DOHH2 (cell line): ENCODE results near the gene ATF7IP2.

Experiments
- H3F3A ChIP-seq: fragments of 200-600 bp; sonication (generic), shearing (Covaris generic); 2 replicates; pipeline ENCODE4 v1.6.0; 2016; ENCODE audit warnings: antibody characterized with exemption, mild to moderate bottlenecking; ENCODE audit not compliant: control insufficient read depth, insufficient read depth
- H3K27ac ChIP-seq: fragments of 200-600 bp; sonication (generic); 2 replicates; pipeline ENCODE4 v1.5.1; 2014; ENCODE audit warnings: low read depth, mild to moderate bottlenecking, low read length, moderate library complexity
- H3K27me3 ChIP-seq: fragments of 200-600 bp; sonication (generic); 2 replicates; pipeline ENCODE4 v1.6.1; 2014; ENCODE audit warnings: mild to moderate bottlenecking, low read length, mixed read lengths; ENCODE audit not compliant: control insufficient read depth
- H3K36me3 ChIP-seq: fragments of 200-600 bp; sonication (generic); 2 replicates; pipeline ENCODE4 v1.6.1; 2014; ENCODE audit warnings: mild to moderate bottlenecking, low read length, moderate library complexity, mixed read lengths; ENCODE audit not compliant: control insufficient read depth
- H3K4me1 ChIP-seq: fragments of 200-600 bp; sonication (generic); 2 replicates; pipeline ENCODE4 v1.6.1; 2014; ENCODE audit warnings: mild to moderate bottlenecking, low read length, mixed read lengths; ENCODE audit not compliant: control insufficient read depth
- H3K4me2 ChIP-seq: fragments of 200-600 bp; sonication (generic); 2 replicates; pipeline ENCODE4 v1.6.0; 2014; ENCODE audit warnings: mild to moderate bottlenecking, low read length, moderate library complexity
- H3K4me3 ChIP-seq: fragments of 200-600 bp; sonication (generic); 2 replicates; pipeline ENCODE4 v1.5.1; 2014; ENCODE audit warnings: mild to moderate bottlenecking, low read length, mixed read lengths
- H3K79me2 ChIP-seq: fragments of 200-600 bp; sonication (generic); 2 replicates; pipeline ENCODE4 v1.6.1; 2014; ENCODE audit warnings: mild to moderate bottlenecking, low read length, mixed read lengths; ENCODE audit not compliant: control insufficient read depth
- H3K9me2 ChIP-seq: fragments of 200-600 bp; sonication (generic); replicated peaks from 2 replicates; pipeline ENCODE4 v1.6.1; 2014; ENCODE audit warnings: mild to moderate bottlenecking, low read length, mixed read lengths; ENCODE audit not compliant: control insufficient read depth
- H3K9me3 ChIP-seq: fragments of 200-600 bp; sonication (generic); 2 replicates; pipeline ENCODE4 v1.6.1; 2014; ENCODE audit warnings: antibody characterized with exemption, low read length, mixed read lengths; ENCODE audit not compliant: control insufficient read depth, insufficient read depth
- H4K20me1 ChIP-seq: fragments of 200-600 bp; sonication (generic); 2 replicates; pipeline ENCODE4 v1.6.0; 2014; ENCODE audit warnings: low read depth, mild to moderate bottlenecking, antibody characterized with exemption, low read length, moderate library complexity; ENCODE audit not compliant: control insufficient read depth, insufficient read depth
- EZH2phosphoT487 ChIP-seq: fragments of 200-600 bp; sonication (generic); IDR thresholded peaks from 2 replicates; pipeline ENCODE4 v1.6.1; 2017; ENCODE audit warnings: borderline replicate concordance, mild to moderate bottlenecking, antibody characterized with exemption, low read length, moderate library complexity, mixed read lengths
- TF ChIP-seq, protein P1 (sequence below): fragments of 200-600 bp; sonication (generic); IDR thresholded peaks from one replicate; pipeline ENCODE4 v1.5.1; 2014; ENCODE audit warnings: antibody characterized with exemption, mild to moderate bottlenecking, low read depth, low read length; ENCODE audit not compliant: poor library complexity, severe bottlenecking

Gene ATF7IP2

DNA sequence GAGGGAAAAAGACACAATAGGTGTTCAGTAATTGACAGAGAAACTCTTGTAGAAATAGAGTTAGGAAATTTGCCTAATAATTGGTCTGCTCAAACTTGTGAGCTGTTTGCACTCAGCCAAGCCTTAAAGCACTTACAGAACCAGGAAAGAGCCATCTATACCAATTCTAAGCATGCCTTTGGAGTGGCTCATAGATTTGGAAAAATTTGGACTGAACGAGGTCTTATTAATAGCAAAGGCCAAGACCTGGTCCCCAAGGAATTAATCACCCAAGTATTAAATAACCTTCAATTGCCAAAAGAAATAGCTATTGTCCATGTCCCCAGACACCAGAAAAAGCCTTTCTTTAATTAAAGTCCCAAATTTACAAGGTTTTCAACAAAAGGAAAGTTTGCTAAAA is 104.3 kb downstream of the ATF7IP2 start:
- H3K9me2 ChIP-seq = no peaks in the 10 kb centered on the region
- H3K36me3 ChIP-seq = no peaks in the 10 kb centered on the region
- peaks cover 14% of the 10 kb centered on the region for H3K4me1 ChIP-seq
- no peaks in the 10 kb centered on the region for H3K79me2 ChIP-seq
- H3K27ac ChIP-seq = no peak overlapping the region
- peaks cover 14% of the 10 kb centered on the region; the same call in 1 of the 2 replicates for H3K9me3 ChIP-seq
- no peaks in the 10 kb centered on the region for H3K27me3 ChIP-seq
- no peak overlapping the region for H3K4me2 ChIP-seq
- no peaks in the 10 kb centered on the region for H4K20me1 ChIP-seq
- TF ChIP-seq EZH2phosphoT487 = no peak
- TF ChIP-seq, protein P1, sequence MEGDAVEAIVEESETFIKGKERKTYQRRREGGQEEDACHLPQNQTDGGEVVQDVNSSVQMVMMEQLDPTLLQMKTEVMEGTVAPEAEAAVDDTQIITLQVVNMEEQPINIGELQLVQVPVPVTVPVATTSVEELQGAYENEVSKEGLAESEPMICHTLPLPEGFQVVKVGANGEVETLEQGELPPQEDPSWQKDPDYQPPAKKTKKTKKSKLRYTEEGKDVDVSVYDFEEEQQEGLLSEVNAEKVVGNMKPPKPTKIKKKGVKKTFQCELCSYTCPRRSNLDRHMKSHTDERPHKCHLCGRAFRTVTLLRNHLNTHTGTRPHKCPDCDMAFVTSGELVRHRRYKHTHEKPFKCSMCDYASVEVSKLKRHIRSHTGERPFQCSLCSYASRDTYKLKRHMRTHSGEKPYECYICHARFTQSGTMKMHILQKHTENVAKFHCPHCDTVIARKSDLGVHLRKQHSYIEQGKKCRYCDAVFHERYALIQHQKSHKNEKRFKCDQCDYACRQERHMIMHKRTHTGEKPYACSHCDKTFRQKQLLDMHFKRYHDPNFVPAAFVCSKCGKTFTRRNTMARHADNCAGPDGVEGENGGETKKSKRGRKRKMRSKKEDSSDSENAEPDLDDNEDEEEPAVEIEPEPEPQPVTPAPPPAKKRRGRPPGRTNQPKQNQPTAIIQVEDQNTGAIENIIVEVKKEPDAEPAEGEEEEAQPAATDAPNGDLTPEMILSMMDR = no peak
- no peaks in the 10 kb centered on the region for H3F3A ChIP-seq
- no peak overlapping the region for H3K4me3 ChIP-seq

DNA sequence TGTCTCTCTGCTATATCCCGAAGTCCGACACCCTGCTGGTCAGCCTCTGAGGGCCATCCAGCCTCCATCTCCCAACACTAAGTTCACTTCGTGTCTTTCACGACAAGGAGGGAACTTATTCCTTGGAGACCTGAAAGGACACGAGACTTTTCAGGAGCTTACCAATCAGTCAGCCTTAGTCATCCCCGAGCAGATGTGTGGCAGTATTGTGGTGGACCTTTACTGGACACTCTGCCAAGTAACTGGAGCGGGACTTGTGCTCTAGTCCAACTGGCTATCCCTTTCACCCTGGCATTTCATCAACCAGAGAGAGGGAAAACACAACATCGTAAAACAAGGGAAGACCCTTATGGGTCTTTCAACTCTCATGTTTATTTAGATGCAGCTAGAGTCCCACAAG is 107.4 kb downstream of the ATF7IP2 start:
- Histone ChIP-seq H3K4me3 (no peak overlapping the region), H3F3A (no peaks in the 10 kb centered on the region), H4K20me1 (no peaks in the 10 kb centered on the region), H3K27ac (no peak overlapping the region), H3K4me1 (peaks cover 7% of the 10 kb centered on the region), H3K36me3 (no peaks in the 10 kb centered on the region), H3K79me2 (no peaks in the 10 kb centered on the region), H3K4me2 (no peak overlapping the region), H3K9me2 (no peaks in the 10 kb centered on the region), H3K9me3 (peaks cover 6% of the 10 kb centered on the region; the same call in 1 of the 2 replicates), H3K27me3 (no peaks in the 10 kb centered on the region)
- TF ChIP-seq, protein P1 = no peak
- no peak for TF ChIP-seq EZH2phosphoT487

DNA sequence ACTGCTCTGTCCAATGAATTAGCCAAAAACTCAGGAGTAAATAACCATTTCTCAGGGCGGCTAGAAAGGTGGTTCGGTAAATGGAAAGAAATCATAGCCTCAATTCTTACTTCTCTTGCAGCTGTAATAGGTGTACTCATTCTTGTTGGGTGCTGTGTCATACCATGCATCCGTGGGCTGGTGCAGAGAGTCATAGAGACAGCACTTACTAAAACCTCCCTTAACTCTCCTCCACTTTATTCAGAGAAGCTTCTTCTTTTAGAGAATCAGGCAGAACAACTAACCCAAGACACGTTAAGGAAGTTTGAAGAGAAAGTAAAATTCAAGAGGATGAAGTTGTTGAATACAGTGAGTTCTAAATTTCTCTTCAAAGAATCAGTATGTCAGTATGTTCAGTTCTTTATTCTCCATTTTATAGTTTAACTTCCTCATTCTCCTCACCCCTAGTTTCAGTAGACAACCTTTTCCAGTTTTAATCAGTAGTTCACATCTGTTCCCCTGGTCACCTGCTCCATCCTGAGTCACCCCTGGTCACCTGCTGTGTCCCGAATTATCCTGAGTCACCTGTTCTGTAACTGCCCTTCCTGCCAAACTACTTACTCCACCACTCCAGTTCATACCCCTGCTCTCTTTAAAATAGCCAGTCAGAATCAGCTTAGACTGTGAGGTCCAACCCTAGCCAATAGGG is 108.6 kb downstream of the ATF7IP2 start:
- Histone ChIP-seq H3K36me3 (no peaks in the 10 kb centered on the region), H3F3A (no peaks in the 10 kb centered on the region), H3K4me1 (peaks cover 7% of the 10 kb centered on the region), H4K20me1 (no peaks in the 10 kb centered on the region), H3K27me3 (no peaks in the 10 kb centered on the region), H3K4me2 (no peak overlapping the region), H3K27ac (no peak overlapping the region), H3K4me3 (no peak overlapping the region), H3K9me2 (no peaks in the 10 kb centered on the region), H3K9me3 (peaks cover 6% of the 10 kb centered on the region; the same call in 1 of the 2 replicates), H3K79me2 (no peaks in the 10 kb centered on the region)
- no peak for TF ChIP-seq EZH2phosphoT487

DNA sequence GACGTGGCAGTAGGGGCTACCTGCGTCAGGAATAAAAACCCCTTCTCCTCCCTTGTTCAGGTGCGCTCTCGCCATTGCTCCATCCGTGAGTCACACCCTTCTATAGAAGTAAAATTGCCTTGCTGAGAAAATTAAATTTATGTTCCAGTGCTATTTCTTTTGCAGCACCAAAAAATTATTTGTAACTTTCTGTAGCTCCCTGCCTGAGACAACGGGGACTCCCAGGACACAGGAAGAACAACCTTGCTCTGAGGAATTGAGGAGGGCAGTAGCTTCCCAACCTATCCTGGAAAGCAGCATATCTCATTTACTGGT is 109.1 kb downstream of the ATF7IP2 start:
- Histone ChIP-seq H3K36me3 (no peaks in the 10 kb centered on the region), H3K4me1 (peaks cover 7% of the 10 kb centered on the region), H3K27ac (no peak overlapping the region), H3K9me2 (no peaks in the 10 kb centered on the region), H3F3A (no peaks in the 10 kb centered on the region), H3K9me3 (peaks cover 6% of the 10 kb centered on the region; the same call in 1 of the 2 replicates), H3K27me3 (no peaks in the 10 kb centered on the region), H4K20me1 (no peaks in the 10 kb centered on the region), H3K4me3 (no peak overlapping the region), H3K4me2 (no peak overlapping the region), H3K79me2 (no peaks in the 10 kb centered on the region)
- TF ChIP-seq EZH2phosphoT487 = no peak
- TF ChIP-seq, protein P1 = no peak
